GM19324 (cell line): ENCODE measurements around the gene LRCH1.

Experiments
- ATAC-seq: cut with Tn5 transposase; IDR thresholded peaks from one replicate; pipeline ENCODE4 v1.9.1; 2021; ENCODE audit warnings: mild to moderate bottlenecking, moderate library complexity; ENCODE audit not compliant: unreplicated experiment, low FRiP score

LRCH1 gene

DNA sequence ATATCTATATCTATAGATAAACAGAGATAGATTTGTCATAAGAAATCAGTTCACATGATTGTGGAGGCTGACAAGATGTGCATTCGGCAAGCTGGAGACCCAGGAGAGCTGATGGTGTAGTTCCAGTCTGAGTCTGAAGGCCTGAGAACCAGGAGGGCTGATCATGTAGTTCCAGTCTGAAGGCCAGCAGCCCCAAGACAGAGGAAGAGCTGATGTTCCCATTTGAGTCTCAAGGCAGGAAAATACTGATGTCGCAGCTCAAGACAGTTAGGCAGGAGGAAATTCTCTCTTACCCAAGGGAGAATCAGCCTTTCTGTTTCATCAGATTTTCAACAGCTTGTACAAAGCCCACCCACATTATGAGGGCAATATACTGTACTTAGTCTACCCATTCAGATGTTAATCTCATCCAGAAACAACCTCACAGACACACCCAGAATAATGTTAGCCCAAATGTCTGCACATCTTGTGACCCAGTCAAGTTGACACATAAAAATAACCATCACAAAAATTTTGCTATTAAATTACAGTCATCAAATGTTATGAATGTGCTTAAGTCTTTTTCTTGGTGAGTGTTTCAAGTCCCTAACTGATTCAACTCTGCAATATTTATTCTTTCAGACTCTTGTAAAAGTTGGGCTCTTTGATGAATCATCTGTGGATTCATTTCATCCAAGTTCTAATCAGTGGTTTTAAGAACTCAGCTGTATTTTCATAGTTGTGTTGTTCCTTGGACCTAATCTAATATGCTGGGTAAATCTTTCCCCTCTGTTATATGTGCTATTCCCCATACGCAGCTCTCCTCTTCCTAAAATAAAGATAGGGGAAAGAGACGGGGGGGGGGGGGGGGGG is 22.7 kb upstream of the LRCH1 start:
- ATAC-seq = no peak

DNA sequence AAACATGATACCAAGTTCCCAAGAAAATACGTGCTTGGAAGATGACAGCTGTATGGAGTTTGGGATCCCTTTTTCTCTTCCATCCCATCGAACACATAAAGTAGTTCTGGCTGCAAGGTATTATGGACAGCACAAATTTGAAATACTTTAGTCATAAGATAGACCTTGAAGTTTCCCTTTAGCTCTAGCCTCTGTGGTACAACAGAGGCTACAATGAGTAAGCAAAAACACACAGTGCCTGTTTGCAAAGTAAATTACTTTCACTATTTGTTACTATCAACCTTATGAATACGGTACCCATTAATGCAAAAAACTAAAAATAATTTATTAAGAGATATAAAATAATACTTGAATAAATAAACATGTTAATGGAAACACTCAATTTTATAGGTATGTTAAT is 21.0 kb upstream of the LRCH1 start:
- ATAC-seq = no peak

GRCh38 chr13:46535002-46535401 is 18.0 kb upstream of the LRCH1 start:
- no peak for ATAC-seq

- ATAC-seq = no peak
Measured at GRCh38 chr13:46535825-46536224, 17.1 kb upstream of the LRCH1 start.

- no peak for ATAC-seq
Measured at GRCh38 chr13:46536341-46536740, 16.6 kb upstream of the LRCH1 start.

DNA sequence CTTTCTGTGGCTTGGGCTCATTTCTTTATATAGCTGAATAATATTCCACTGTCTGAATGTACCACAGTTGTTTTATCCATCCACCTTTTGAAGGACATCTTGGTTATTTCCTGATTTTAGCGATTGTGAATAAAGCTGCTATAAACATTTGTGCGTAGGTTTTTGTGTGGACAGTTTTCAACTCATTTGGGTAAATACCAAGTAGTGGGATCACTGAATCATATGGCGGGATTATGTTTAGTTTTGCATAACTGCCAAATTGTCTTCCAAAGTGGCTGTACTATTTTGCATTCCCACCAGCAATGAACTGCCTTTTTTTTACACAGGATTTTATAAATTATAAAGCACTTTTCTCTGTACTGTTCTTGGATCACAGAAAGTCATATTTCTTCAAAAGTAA is 13.7 kb upstream of the LRCH1 start:
- no peak for ATAC-seq

GRCh38 chr13:46541210-46541609 is 11.8 kb upstream of the LRCH1 start:
- no peak for ATAC-seq

DNA sequence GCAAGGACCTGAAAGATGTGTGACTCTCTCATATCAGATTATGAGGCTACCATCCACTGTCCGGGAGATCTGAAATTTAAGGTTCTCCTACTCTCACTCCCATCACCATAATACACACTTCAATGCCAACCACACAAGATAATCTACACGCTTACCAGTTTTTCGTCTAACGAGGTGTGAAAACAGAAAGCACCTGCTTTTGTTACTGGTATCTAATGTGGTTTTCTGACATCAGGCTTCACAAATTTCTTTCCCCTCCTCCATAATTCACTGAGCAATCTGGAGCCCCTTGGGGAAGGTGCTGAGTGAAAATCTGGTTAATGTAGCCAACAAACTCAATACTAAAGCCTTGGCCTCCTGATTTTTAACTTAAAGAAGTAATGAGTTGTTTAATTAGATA is 10.1 kb upstream of the LRCH1 start:
- ATAC-seq = no peak

DNA sequence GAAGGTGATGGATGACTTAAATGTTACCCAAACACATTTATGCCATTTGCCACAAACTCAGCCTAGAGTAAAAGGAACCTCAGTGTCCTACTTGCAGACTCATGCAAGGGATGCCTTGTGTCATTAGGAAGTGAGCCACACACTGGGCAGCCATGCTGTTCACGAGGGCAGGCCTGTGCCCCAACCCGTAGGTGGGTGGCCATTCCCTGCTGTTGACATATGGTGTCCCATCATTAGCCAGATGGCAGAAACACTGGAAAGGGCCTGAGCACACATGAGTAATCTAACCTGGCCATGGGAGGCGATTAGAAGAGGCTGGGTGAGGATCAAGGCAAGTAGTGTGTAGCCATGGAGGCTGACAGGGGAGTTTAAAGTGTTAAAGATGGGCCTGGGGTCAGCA is 9.7 kb upstream of the LRCH1 start:
- no peak for ATAC-seq

DNA sequence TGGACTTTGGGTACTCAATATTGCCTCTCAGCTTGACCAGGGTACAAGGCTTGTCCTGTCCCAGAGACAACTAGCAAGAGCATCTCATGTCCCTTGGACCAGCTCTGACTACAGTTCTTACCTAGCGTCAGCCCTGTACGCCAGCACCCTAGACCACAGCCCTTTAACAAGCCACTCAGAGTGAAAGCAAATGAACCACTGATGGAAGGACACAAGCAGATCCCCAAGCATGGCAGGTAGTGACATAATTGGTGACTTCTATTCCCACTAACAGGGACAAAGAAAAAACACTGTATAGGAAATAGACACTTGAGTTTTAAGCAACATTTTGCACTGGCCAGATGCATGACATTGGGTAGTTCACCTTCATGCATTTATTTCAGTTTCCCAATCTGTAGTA is 8.8 kb upstream of the LRCH1 start:
- ATAC-seq = no peak

DNA sequence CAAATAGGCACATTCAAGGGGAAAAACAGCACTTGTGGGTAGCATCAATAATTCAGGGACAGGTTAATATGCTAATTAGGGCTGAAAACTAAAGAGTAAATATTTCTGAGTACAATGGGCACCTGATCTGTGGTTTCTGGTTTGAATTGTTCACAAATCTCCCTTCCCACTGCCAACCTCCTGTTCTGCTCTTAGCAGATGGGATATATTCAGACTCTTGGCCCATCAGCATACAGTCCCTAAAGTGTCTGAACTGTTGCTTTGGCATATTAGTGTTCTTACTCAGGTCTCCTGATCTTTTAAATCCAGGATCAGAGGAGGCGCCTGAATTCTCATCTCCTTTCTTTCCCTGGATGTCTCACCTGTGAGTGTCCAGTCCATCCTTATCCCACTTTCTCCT is 8.2 kb upstream of the LRCH1 start:
- no peak for ATAC-seq

DNA sequence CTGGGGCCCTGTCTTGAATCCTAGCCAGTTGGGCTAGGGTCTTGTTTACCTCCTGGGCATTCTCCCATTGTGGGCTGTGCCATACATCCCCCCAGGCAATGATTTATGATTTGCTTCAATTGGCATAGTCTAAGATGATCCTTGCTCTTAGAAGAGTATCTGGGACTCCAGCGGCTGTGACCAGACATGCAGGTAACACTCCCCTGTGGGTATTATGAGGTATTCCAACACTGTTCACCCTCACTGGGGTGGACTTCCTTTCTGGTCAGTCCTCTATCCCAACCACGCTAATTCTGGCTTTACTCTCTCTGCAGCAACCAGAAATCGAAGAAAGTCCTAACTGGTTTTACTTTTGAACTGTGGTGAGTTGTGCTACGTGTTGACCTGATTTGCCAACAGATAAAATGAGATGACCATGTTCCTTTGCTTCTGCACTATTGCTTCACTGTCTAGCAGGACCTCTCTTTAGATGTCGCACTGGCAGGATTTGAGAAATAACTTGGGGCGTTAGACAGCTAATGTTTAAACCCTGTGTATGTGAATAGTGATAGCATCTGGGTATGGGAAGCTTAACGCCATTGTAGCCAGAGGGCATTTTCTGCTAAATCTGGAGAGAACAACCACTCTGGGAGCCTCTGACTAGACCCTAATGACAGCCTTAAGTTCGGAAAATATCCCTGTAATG is 6.7 kb upstream of the LRCH1 start:
- ATAC-seq = no peak

GRCh38 chr13:46550822-46551221 is 2.1 kb upstream of the LRCH1 start:
- no peak for ATAC-seq

GRCh38 chr13:46551410-46552302 is 1.3 kb upstream of the LRCH1 start:
- ATAC-seq = no peak

- ATAC-seq = no peak
Measured at GRCh38 chr13:46552303-46552682, 677 bp upstream of the LRCH1 start.

DNA sequence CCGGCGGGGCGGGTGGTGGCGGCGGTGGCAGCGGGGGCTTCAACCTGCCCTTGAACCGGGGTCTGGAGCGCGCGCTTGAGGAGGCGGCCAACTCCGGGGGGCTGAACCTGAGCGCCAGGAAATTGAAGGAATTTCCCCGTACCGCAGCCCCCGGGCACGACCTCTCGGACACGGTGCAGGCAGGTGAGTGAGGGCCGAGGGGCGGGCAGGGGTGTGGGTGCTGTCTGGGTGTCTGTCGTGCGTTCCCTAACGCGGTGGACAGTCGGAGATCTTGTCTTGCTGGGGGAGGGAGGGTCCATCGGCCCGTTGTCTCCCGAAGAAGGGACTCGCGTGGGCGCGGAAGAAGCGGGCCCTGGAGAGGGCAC is 533 bp downstream of the LRCH1 start:
- peak; percentile 11 for ATAC-seq

GRCh38 chr13:46553886-46554858 is 1.2 kb downstream of the LRCH1 start:
- ATAC-seq = peak; percentile 48

GRCh38 chr13:46554951-46555350 is 2.0 kb downstream of the LRCH1 start:
- ATAC-seq = no peak

GRCh38 chr13:46555722-46556417 is 2.9 kb downstream of the LRCH1 start:
- ATAC-seq = no peak

DNA sequence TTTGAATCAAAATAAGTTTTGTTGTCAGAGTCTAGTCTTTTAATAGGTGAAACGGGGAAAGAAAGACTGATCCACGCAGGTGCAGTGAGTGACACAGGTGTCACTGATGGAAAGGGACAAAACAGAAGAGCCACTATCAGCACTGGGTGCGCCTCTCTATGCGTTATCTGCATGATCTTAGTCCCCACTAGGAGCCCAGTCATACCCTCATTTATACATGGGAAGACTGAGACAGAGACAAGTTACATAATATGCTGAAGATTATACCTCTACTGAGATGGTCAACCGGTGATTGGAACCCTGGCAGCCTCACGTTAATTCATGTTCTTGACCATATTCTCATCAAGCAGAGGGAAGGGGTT is 3.4 kb downstream of the LRCH1 start:
- ATAC-seq = no peak
